Keratinocyte (primary cell): Measurements from ENCODE around the gene FANK1. TPM values are rescaled to one million over a fixed set of nuclear protein-coding genes. Genes with fewer than 3 reads are reported as not detected.

Source experiments
- DNase-seq: peaks from one replicate; pipeline ENCODE4 v3.0.0-alpha.2; 2011; ENCODE audit warnings: low read depth, missing footprints, low spot score
- FAIRE-seq: peaks from 2 replicates; lab custom pipeline; 2011; peaks lifted over from hg19 to GRCh38; lab: Jason Lieb, UNC
- H2AFZ ChIP-seq: 2 replicates; pipeline ENCODE4 v1.6.0; 2012; ENCODE audit warnings: low read length, control low read depth, inconsistent platforms; ENCODE audit not compliant: control insufficient read depth
- H3K27ac ChIP-seq: 2 replicates; pipeline ENCODE4 v1.5.1; 2011; ENCODE audit warnings: low read length; ENCODE audit not compliant: control insufficient read depth, insufficient read depth
- H3K27me3 ChIP-seq: 3 replicates; pipeline ENCODE4 v1.6.0; 2011; ENCODE audit warnings: low read length; ENCODE audit not compliant: control insufficient read depth, insufficient read depth; ENCODE audit errors: extremely low read depth
- H3K36me3 ChIP-seq, 2 experiments: 2 replicates in 1 of 2; 3 replicates in 1 of 2; pipeline ENCODE4 v1.5.1; 2011; ENCODE audit warnings: low read length in 2 of 2, mild to moderate bottlenecking in 1 of 2; ENCODE audit not compliant: control insufficient read depth in 2 of 2, insufficient read depth in 2 of 2; ENCODE audit errors: extremely low read depth in 1 of 2
- H3K4me1 ChIP-seq: 3 replicates; pipeline ENCODE4 v1.5.1; 2011; ENCODE audit warnings: low read length; ENCODE audit not compliant: control insufficient read depth, insufficient read depth; ENCODE audit errors: extremely low read depth
- H3K4me2 ChIP-seq: 3 replicates; pipeline ENCODE4 v1.6.0; 2011; ENCODE audit warnings: low read depth, low read length; ENCODE audit not compliant: control insufficient read depth, insufficient read depth; ENCODE audit errors: extremely low read depth
- H3K4me3 ChIP-seq, 3 experiments: fragments of 200-600 bp in 1 of 3; sonication (generic) in 1 of 3; 2 replicates in 2 of 3; 3 replicates in 1 of 3; pipeline ENCODE4 v1.5.1; 2011 to 2016; ENCODE audit warnings: low read length in 3 of 3, mild to moderate bottlenecking in 3 of 3, control low read depth in 2 of 3, inconsistent platforms in 1 of 3, low read depth in 1 of 3, mixed read lengths in 1 of 3, mixed run types in 1 of 3, moderate library complexity in 1 of 3; ENCODE audit not compliant: control insufficient read depth in 2 of 3, insufficient read depth in 2 of 3; ENCODE audit errors: extremely low read depth in 1 of 3
- H3K79me2 ChIP-seq: 2 replicates; pipeline ENCODE4 v1.6.0; 2012; ENCODE audit warnings: low read length; ENCODE audit not compliant: control insufficient read depth, insufficient read depth
- H3K9ac ChIP-seq: 3 replicates; pipeline ENCODE4 v1.6.0; 2011; ENCODE audit warnings: low read length; ENCODE audit not compliant: control insufficient read depth, insufficient read depth; ENCODE audit errors: extremely low read depth
- H3K9me1 ChIP-seq: 3 replicates; pipeline ENCODE4 v1.6.0; 2011; ENCODE audit warnings: low read length; ENCODE audit not compliant: control insufficient read depth, insufficient read depth; ENCODE audit errors: extremely low read depth
- H3K9me3 ChIP-seq: 2 replicates; pipeline ENCODE4 v1.5.1; 2012; ENCODE audit warnings: low read depth, low read length; ENCODE audit not compliant: control insufficient read depth
- H4K20me1 ChIP-seq: 3 replicates; pipeline ENCODE4 v1.6.0; 2011; ENCODE audit warnings: low read length; ENCODE audit not compliant: control insufficient read depth, insufficient read depth; ENCODE audit errors: extremely low read depth
- EZH2 ChIP-seq: IDR thresholded peaks from one replicate; pipeline ENCODE4 v1.6.1; 2012; ENCODE audit warnings: inconsistent platforms, mild to moderate bottlenecking, low read length, moderate library complexity
- dilution Hi-C: fragments of 300-500 bp; cut with MboI; formaldehyde crosslinking; loops from one replicate; pipeline ENCODE4 v1.7.0; 2020; ENCODE audit warnings: low sequenced_read_pairs; ENCODE audit not compliant: extremely low pct_ligation_motif_present
- polyA plus RNA-seq, 5 experiments: library from polyadenylated mRNA; depleted of rRNA in 3 of 5; stranded (reverse) in 3 of 5; stranded (forward) in 1 of 5; unstranded in 1 of 5; fragments of >200 nt; gene quantifications; 1 replicate in 1 of 5; 2 replicates in 3 of 5; 3 replicates in 1 of 5; pipeline versions ENCODE4 v1.2.1 to v1.2.3, GENCODE V29; 2011 to 2012; ENCODE audit warnings: missing spikeins in 2 of 5, low read depth in 1 of 5, low replicate concordance in 1 of 5
- TF ChIP-seq, protein P1 (sequence below), 3 experiments: IDR thresholded peaks in 1 of 3; conservative IDR thresholded peaks in 1 of 3; optimal IDR thresholded peaks in 1 of 3; 2 replicates in 2 of 3; 3 replicates in 1 of 3; pipeline versions ENCODE3 to v1.5.1; 2011; ENCODE audit warnings: low read length in 3 of 3, mild to moderate bottlenecking in 3 of 3, moderate library complexity in 2 of 3, control low read depth in 1 of 3, inconsistent platforms in 1 of 3; ENCODE audit not compliant: insufficient read depth in 2 of 3; ENCODE audit errors: extremely low read depth in 1 of 3

Gene FANK1
- polyA plus RNA-seq, 1 donor (not counting 4 experiments of a cell fraction or from before 2014, with no cell fraction given), result 13.4 TPM

- Histone ChIP-seq H3K9me1 (no peaks in the 10 kb centered on the region), H3K9ac (no peak overlapping the region), H4K20me1 (no peaks in the 10 kb centered on the region), H3K36me3 (no peaks in the 10 kb centered on the region), H3K4me3 (no peak overlapping the region), H3K79me2 (no peaks in the 10 kb centered on the region), H3K4me1 (peaks cover 6% of the 10 kb centered on the region), H3K27ac (no peak overlapping the region), H3K27me3 (no peaks in the 10 kb centered on the region), H2AFZ (no peak overlapping the region), H3K4me2 (no peak overlapping the region), H3K9me3 (no peaks in the 10 kb centered on the region)
- DNase-seq, result no peak
- no peak for FAIRE-seq
- dilution Hi-C loops, result no loop called here
- TF ChIP-seq, protein P1, sequence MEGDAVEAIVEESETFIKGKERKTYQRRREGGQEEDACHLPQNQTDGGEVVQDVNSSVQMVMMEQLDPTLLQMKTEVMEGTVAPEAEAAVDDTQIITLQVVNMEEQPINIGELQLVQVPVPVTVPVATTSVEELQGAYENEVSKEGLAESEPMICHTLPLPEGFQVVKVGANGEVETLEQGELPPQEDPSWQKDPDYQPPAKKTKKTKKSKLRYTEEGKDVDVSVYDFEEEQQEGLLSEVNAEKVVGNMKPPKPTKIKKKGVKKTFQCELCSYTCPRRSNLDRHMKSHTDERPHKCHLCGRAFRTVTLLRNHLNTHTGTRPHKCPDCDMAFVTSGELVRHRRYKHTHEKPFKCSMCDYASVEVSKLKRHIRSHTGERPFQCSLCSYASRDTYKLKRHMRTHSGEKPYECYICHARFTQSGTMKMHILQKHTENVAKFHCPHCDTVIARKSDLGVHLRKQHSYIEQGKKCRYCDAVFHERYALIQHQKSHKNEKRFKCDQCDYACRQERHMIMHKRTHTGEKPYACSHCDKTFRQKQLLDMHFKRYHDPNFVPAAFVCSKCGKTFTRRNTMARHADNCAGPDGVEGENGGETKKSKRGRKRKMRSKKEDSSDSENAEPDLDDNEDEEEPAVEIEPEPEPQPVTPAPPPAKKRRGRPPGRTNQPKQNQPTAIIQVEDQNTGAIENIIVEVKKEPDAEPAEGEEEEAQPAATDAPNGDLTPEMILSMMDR (optimal IDR thresholded peaks at IDR 0.05 in 1 of 3, IDR thresholded peaks at IDR 0.05 in 1 of 3, conservative IDR thresholded peaks at IDR 0.05 in 1 of 3; ENCODE audit: extremely low read depth in 1 of 3, insufficient read depth in 2 of 3, low read length in 3 of 3), result no peak
- TF ChIP-seq EZH2, result no peak
These were observed 157.8 kb downstream of the FANK1 start for GRCh38 chr10:126054191-126054590.

DNA sequence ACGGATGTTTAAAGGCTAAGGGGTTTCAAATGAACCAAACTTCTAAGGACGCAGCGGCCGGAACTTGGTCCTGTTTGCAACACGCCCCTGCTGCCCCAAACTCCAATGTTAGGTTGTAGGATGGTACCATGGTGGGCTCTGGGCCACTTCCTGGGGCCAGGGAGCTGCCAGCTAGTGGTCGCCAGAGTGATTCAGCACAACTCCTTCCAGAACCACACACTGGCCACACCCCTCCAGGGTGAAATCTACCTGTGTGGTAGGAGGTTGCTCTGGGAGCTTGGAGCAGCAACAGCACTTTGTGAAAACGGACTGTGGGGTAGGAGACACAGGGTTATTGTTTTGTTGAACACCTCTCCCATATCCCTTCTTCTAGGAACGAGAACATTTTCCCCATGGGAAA is 161.1 kb downstream of the FANK1 start:
- H3K27ac ChIP-seq, result no peak overlapping the region
- dilution Hi-C loops, result no loop called here

More for the DNA sequence above, 161.1 kb downstream of the FANK1 start:
- FAIRE-seq (no peak), DNase-seq (no peak)
- H3K9me3 ChIP-seq, result no peaks in the 10 kb centered on the region
- peaks cover 8% of the 10 kb centered on the region for H3K4me1 ChIP-seq
- H3K9ac ChIP-seq, result no peak overlapping the region
- no peak for TF ChIP-seq EZH2
- TF ChIP-seq, protein P1 (optimal IDR thresholded peaks at IDR 0.05 in 1 of 3, IDR thresholded peaks at IDR 0.05 in 1 of 3, conservative IDR thresholded peaks at IDR 0.05 in 1 of 3; ENCODE audit: extremely low read depth in 1 of 3, insufficient read depth in 2 of 3, low read length in 3 of 3), result no peak
- H4K20me1 ChIP-seq, result no peaks in the 10 kb centered on the region
- H3K27me3 ChIP-seq, result no peaks in the 10 kb centered on the region
- H3K79me2 ChIP-seq, result no peaks in the 10 kb centered on the region
- no peak overlapping the region for H2AFZ ChIP-seq
- H3K4me3 ChIP-seq, result no peak overlapping the region
- H3K4me2 ChIP-seq, result no peak overlapping the region
- H3K9me1 ChIP-seq, result no peaks in the 10 kb centered on the region
- H3K36me3 ChIP-seq, result no peaks in the 10 kb centered on the region
